WTC11 (cell line): ENCODE results near the gene CNOT8.

Experiments used
- ESRRA ChIP-seq: sonication (generic); formaldehyde crosslinking; IDR thresholded peaks from 2 replicates; pipeline ENCODE4 v1.8.1; 2022; ENCODE audit warnings: mild to moderate bottlenecking, missing genetic modification reagents, borderline replicate concordance
- SP1 ChIP-seq: sonication (generic); formaldehyde crosslinking; conservative IDR thresholded peaks from 2 replicates; pipeline ENCODE4 v1.8.1; 2022; ENCODE audit warnings: missing genetic modification reagents
- TP53 ChIP-seq: sonication (generic); formaldehyde crosslinking; IDR thresholded peaks from 2 replicates; pipeline ENCODE4 v1.8.1; 2023; ENCODE audit warnings: mild to moderate bottlenecking, missing genetic modification reagents
- ZNF263 ChIP-seq: sonication (generic); formaldehyde crosslinking; IDR thresholded peaks from 2 replicates; pipeline ENCODE4 v1.8.1; 2022; ENCODE audit warnings: low read depth, mild to moderate bottlenecking, moderate library complexity, missing genetic modification reagents
- TF ChIP-seq, protein P1 (sequence below): fragments of 200-600 bp; IDR thresholded peaks from 2 replicates; pipeline ENCODE4 v1.8.0; 2022; ENCODE audit warnings: antibody characterized with exemption

DNA sequence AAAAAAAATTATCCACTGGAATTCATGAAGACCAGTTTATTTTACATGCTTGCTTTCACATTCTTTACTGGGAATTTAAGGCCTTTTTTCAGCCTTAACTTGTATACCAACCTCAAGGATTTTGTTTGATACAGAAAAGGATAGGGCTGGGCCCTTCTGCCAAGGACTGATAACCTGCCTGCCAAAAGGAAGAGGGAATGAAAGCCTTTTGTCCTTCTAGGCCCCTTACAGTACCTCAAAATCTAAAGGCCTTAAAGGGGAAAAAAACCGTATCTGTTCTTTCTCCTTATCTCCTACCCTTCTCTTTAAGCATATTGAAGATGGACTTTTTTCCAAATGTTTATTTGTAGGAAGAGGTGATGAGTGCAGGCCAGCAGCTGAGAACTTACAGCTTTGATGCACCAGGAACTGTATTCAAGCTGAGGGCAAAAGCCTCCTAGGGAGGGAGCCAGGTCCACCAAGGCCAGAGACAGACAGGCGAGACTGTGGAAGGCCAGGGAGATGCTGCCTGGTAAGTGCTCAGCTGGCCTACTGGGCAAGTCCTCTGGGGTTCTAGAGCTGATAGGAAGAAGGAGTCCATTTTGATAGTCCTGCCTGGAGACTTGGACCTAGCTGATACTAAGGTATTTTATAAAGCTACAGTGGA lies 39.8 kb upstream of the CNOT8 start:
- TF ChIP-seq TP53 (CRISPR knock-in tag) (no peak), ZNF263 (CRISPR knock-in tag) (no peak), SP1 (no peak), ESRRA (CRISPR knock-in tag) (no peak)
- TF ChIP-seq, protein P1, sequence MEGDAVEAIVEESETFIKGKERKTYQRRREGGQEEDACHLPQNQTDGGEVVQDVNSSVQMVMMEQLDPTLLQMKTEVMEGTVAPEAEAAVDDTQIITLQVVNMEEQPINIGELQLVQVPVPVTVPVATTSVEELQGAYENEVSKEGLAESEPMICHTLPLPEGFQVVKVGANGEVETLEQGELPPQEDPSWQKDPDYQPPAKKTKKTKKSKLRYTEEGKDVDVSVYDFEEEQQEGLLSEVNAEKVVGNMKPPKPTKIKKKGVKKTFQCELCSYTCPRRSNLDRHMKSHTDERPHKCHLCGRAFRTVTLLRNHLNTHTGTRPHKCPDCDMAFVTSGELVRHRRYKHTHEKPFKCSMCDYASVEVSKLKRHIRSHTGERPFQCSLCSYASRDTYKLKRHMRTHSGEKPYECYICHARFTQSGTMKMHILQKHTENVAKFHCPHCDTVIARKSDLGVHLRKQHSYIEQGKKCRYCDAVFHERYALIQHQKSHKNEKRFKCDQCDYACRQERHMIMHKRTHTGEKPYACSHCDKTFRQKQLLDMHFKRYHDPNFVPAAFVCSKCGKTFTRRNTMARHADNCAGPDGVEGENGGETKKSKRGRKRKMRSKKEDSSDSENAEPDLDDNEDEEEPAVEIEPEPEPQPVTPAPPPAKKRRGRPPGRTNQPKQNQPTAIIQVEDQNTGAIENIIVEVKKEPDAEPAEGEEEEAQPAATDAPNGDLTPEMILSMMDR, result no peak
